HL-60 (cell line): ENCODE measurements around the gene COBL.

Source experiments
- DNase-seq, 2 experiments: peaks; one replicate each; pipeline ENCODE4 v3.0.0-alpha.2; 2010 to 2020; ENCODE audit warnings: low read depth in 1 of 2, low spot score in 1 of 2
- H3K27ac ChIP-seq: fragments of 250-450 bp; sonication (Bioruptor Pico); replicated peaks from 2 replicates; pipeline ENCODE4 v1.5.1; 2020; ENCODE audit warnings: mild to moderate bottlenecking, moderate library complexity
- H3K27me3 ChIP-seq: fragments of 250-450 bp; sonication (Bioruptor Pico); 2 replicates; pipeline ENCODE4 v1.5.1; 2021; ENCODE audit warnings: mild to moderate bottlenecking, moderate library complexity; ENCODE audit not compliant: insufficient read depth, poor library complexity, severe bottlenecking
- H3K4me3 ChIP-seq: replicated peaks from 2 replicates; pipeline ENCODE4 v1.5.1; 2011; ENCODE audit warnings: mild to moderate bottlenecking, control low read depth, low read length; ENCODE audit not compliant: insufficient read depth
- GABPA ChIP-seq: IDR thresholded peaks from 2 replicates; pipeline ENCODE4 v1.6.1; 2012; ENCODE audit warnings: low read depth
- POLR2AphosphoS5 ChIP-seq: IDR thresholded peaks from 2 replicates; pipeline ENCODE4 v1.6.1; 2012; ENCODE audit warnings: low read depth
- SPI1 ChIP-seq: IDR thresholded peaks from 2 replicates; pipeline ENCODE4 v1.6.1; 2012; ENCODE audit warnings: low read depth, mild to moderate bottlenecking, borderline replicate concordance
- TF ChIP-seq, protein P1 (sequence below): IDR thresholded peaks from one replicate; pipeline ENCODE4 v1.5.1; 2011; ENCODE audit warnings: low read length, control low read depth, inconsistent platforms; ENCODE audit not compliant: insufficient read depth
- TF ChIP-seq, protein P2 (sequence below): IDR thresholded peaks from 2 replicates; pipeline ENCODE4 v1.6.1; 2012; ENCODE audit warnings: low read depth; ENCODE audit not compliant: insufficient replicate concordance

Gene COBL

DNA sequence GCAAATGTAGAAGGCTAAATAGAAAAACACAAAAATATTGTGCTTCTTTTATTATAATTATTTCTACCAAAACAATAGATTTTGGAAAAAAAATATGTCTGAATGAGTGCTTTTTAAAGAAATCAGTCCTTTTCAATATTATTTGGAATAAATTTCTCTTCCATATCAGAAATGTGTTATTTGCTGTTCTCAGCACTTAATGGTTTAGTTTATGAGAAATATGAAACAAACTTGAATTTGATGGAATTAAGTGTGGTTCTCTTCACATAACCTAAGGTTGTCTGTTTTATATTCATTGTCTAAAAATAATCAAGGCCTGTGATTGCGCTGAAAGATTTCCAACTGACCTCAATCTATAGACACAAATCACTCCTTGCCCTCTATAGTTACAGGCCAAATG is 203.0 kb downstream of the COBL start:
- no peak for DNase-seq
- no peaks in the 10 kb centered on the region for H3K27me3 ChIP-seq
- TF ChIP-seq, protein P1, sequence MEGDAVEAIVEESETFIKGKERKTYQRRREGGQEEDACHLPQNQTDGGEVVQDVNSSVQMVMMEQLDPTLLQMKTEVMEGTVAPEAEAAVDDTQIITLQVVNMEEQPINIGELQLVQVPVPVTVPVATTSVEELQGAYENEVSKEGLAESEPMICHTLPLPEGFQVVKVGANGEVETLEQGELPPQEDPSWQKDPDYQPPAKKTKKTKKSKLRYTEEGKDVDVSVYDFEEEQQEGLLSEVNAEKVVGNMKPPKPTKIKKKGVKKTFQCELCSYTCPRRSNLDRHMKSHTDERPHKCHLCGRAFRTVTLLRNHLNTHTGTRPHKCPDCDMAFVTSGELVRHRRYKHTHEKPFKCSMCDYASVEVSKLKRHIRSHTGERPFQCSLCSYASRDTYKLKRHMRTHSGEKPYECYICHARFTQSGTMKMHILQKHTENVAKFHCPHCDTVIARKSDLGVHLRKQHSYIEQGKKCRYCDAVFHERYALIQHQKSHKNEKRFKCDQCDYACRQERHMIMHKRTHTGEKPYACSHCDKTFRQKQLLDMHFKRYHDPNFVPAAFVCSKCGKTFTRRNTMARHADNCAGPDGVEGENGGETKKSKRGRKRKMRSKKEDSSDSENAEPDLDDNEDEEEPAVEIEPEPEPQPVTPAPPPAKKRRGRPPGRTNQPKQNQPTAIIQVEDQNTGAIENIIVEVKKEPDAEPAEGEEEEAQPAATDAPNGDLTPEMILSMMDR: no peak
- TF ChIP-seq POLR2AphosphoS5 (no peak), SPI1 (no peak), GABPA (no peak)
- TF ChIP-seq, protein P2, sequence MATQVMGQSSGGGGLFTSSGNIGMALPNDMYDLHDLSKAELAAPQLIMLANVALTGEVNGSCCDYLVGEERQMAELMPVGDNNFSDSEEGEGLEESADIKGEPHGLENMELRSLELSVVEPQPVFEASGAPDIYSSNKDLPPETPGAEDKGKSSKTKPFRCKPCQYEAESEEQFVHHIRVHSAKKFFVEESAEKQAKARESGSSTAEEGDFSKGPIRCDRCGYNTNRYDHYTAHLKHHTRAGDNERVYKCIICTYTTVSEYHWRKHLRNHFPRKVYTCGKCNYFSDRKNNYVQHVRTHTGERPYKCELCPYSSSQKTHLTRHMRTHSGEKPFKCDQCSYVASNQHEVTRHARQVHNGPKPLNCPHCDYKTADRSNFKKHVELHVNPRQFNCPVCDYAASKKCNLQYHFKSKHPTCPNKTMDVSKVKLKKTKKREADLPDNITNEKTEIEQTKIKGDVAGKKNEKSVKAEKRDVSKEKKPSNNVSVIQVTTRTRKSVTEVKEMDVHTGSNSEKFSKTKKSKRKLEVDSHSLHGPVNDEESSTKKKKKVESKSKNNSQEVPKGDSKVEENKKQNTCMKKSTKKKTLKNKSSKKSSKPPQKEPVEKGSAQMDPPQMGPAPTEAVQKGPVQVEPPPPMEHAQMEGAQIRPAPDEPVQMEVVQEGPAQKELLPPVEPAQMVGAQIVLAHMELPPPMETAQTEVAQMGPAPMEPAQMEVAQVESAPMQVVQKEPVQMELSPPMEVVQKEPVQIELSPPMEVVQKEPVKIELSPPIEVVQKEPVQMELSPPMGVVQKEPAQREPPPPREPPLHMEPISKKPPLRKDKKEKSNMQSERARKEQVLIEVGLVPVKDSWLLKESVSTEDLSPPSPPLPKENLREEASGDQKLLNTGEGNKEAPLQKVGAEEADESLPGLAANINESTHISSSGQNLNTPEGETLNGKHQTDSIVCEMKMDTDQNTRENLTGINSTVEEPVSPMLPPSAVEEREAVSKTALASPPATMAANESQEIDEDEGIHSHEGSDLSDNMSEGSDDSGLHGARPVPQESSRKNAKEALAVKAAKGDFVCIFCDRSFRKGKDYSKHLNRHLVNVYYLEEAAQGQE: no peak
- H3K27ac ChIP-seq: no peak overlapping the region
- no peak overlapping the region for H3K4me3 ChIP-seq

DNA sequence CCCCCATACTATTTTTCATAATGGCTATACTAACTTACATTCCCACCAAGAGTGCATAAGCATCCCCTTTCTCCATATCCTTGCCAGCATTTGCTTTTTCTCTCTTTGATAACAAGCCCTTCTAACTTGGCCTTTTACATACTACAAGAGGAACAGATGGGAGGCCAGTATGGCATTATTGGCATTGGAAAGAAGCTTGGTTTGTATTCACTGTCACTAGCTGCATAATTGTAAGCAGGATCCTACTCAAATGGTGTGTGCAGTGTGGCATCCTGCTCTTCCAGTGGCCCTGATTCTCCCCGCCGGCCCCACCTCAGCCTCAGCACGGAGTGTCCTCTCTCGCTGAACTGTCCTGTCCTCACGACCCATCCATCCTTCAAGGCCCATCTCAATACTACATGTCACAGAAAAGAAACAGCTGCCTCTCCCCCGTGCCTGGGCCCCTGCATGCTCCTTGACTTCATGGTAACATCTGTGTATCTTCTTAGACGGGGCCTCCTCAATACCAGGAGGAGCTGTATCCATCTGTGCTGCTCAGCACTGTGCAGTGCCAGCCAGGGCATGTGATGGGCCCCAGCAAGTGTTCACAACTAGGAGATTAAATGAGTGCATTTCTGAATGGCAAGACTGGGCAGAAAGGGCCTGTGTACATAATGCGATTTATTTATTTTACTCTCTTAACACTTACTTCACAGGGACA is 205.2 kb downstream of the COBL start:
- Histone ChIP-seq H3K4me3 (no peak overlapping the region), H3K27ac (no peak overlapping the region), H3K27me3 (no peaks in the 10 kb centered on the region)
- TF ChIP-seq, protein P2: no peak
- TF ChIP-seq POLR2AphosphoS5 (no peak), GABPA (no peak), SPI1 (no peak)
- TF ChIP-seq, protein P1: no peak
- DNase-seq: no peak

DNA sequence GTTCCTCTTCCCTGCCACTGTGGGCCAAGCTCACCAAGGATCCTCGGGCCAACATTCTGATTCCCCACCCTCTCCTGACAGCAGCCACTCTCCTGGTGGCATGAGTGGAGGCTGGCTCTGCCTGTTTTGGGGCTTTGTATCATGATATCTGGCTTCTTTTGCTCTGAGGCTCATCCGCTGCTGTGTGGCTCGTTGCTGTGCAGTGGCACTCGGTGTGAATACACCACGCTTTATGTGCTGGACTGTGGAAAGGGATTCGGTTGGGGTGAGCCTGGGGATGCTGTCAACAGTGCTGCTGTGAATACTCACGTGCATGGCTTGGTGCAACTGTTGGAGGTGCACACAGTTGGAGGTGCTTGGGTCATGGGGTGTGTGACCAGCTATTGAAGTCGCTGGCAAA is 208.5 kb downstream of the COBL start:
- H3K4me3 ChIP-seq: no peak overlapping the region
- TF ChIP-seq, protein P1: no peak
- no peak for TF ChIP-seq SPI1
- TF ChIP-seq, protein P2: no peak
- no peak for TF ChIP-seq GABPA
- no peak for TF ChIP-seq POLR2AphosphoS5

More for the DNA sequence above, 208.5 kb downstream of the COBL start:
- no peaks in the 10 kb centered on the region for H3K27me3 ChIP-seq
- no peak for DNase-seq
- H3K27ac ChIP-seq: no peak overlapping the region
